H1 (cell line): ENCODE results near the gene ADAM22.

ENCODE experiments used
- ATF2 ChIP-seq: IDR thresholded peaks from 2 replicates; pipeline ENCODE4 v1.6.1; 2012; ENCODE audit warnings: low read length, inconsistent platforms
- CTCF ChIP-seq, 3 experiments: IDR thresholded peaks; 1 replicate in 2 of 3; 2 replicates in 1 of 3; pipeline versions ENCODE4 v1.5.1 to v1.6.1; 2011; ENCODE audit warnings: low read length in 3 of 3, mild to moderate bottlenecking in 3 of 3, inconsistent platforms in 2 of 3, low read depth in 1 of 3, moderate library complexity in 1 of 3; ENCODE audit not compliant: insufficient read depth in 1 of 3; ENCODE audit errors: control extremely low read depth in 1 of 3
- FOSL1 ChIP-seq: IDR thresholded peaks from 2 replicates; pipeline ENCODE4 v1.6.1; 2011; ENCODE audit warnings: mild to moderate bottlenecking, low read depth, low read length, moderate library complexity; ENCODE audit not compliant: insufficient read depth
- HDAC6 ChIP-seq: IDR thresholded peaks from one replicate; pipeline ENCODE4 v1.7.1; 2012; ENCODE audit warnings: low read depth, mild to moderate bottlenecking, inconsistent platforms, low read length, moderate library complexity
- JUND ChIP-seq: IDR thresholded peaks from 2 replicates; pipeline ENCODE4 v1.6.1; 2011; ENCODE audit warnings: mild to moderate bottlenecking, improper control_type of control experiment, low read length
- KDM5A ChIP-seq: fragments of 200-600 bp; IDR thresholded peaks from 2 replicates; pipeline ENCODE4 v1.7.1; 2012; ENCODE audit warnings: mild to moderate bottlenecking, low read length, inconsistent platforms, mixed read lengths
- MAFK ChIP-seq: IDR thresholded peaks from 2 replicates; pipeline ENCODE4 v1.6.1; 2012; ENCODE audit warnings: low read depth, mild to moderate bottlenecking, improper control_type of control experiment, low read length
- POLR2A ChIP-seq, 2 experiments: IDR thresholded peaks; 1 replicate in 1 of 2; 2 replicates in 1 of 2; pipeline ENCODE4 v1.6.1; 2011; ENCODE audit warnings: low read depth in 2 of 2, low read length in 2 of 2, mild to moderate bottlenecking in 2 of 2; ENCODE audit errors: control extremely low read depth in 1 of 2
- RNF2 ChIP-seq: fragments of 200-900, 300-1000 bp; sonication (generic); IDR thresholded peaks from 2 replicates; pipeline ENCODE4 v1.7.1; 2016; ENCODE audit warnings: borderline replicate concordance, low read depth, mild to moderate bottlenecking, antibody characterized with exemption, low read length; ENCODE audit not compliant: poor library complexity, severe bottlenecking; ENCODE audit errors: missing control alignments
- RXRA ChIP-seq: IDR thresholded peaks from 2 replicates; pipeline ENCODE4 v1.6.1; 2011; ENCODE audit warnings: low read depth, mild to moderate bottlenecking, low read length, moderate library complexity; ENCODE audit not compliant: insufficient read depth
- SP2 ChIP-seq: IDR thresholded peaks from 2 replicates; pipeline ENCODE4 v1.6.1; 2012; ENCODE audit warnings: mild to moderate bottlenecking, low read length, inconsistent platforms
- SUZ12 ChIP-seq: fragments of 200-600 bp; sonication (generic); IDR thresholded peaks from 2 replicates; pipeline ENCODE4 v1.6.1; 2012; ENCODE audit warnings: mild to moderate bottlenecking, inconsistent platforms, low read length, moderate library complexity, mixed read lengths
- TAF1 ChIP-seq: IDR thresholded peaks from 2 replicates; pipeline ENCODE4 v1.6.1; 2011; ENCODE audit warnings: mild to moderate bottlenecking, low read depth, low read length
- ZNF274 ChIP-seq: IDR thresholded peaks from 2 replicates; pipeline ENCODE4 v1.7.0; 2012; ENCODE audit warnings: low read length, borderline replicate concordance; ENCODE audit errors: extremely low read depth

GRCh38 chr7:88151119-88151790, 217.2 kb downstream of the ADAM22 start:
- TF ChIP-seq CTCF (IDR thresholded peaks at IDR 0.05; ENCODE audit: control extremely low read depth in 1 of 3, insufficient read depth in 1 of 3, low read depth in 1 of 3, low read length in 3 of 3) (no peak), ZNF274 (no peak), SP2 (no peak), SUZ12 (no peak), MAFK (no peak), KDM5A (no peak), TAF1 (no peak), RNF2 (no peak), ATF2 (no peak), FOSL1 (no peak), JUND (no peak), RXRA (no peak), HDAC6 (no peak), POLR2A (IDR thresholded peaks at IDR 0.05; ENCODE audit: control extremely low read depth in 1 of 2, low read depth in 2 of 2, low read length in 2 of 2) (no peak)
